SK-N-SH (cell line): ENCODE measurements around the gene HOMER1. TPM values are rescaled to one million over a fixed set of nuclear protein-coding genes. Genes with fewer than 3 reads are reported as not detected.

ENCODE experiments used
- CTCF ChIA-PET: fragments of 300-600, 350-600 bp; formaldehyde crosslinking; extraction: SDS; loops from one replicate; lab custom pipeline; 2021; lab: Yijun Ruan, JAX
- POLR2A ChIA-PET: fragments of 350-600 bp; sonication (Branson Sonifier 250); formaldehyde crosslinking; extraction: SDS; loops from one replicate; lab custom pipeline; 2020; ENCODE audit warnings: antibody characterized with exemption, inconsistent platforms; lab: Yijun Ruan, JAX
- DNase-seq: peaks from one replicate; pipeline ENCODE4 v3.0.0; 2012
- H2AFZ ChIP-seq: fragments of 200-600 bp; sonication (generic); 2 replicates; pipeline ENCODE4 v1.8.1; 2016; ENCODE audit warnings: antibody characterized with exemption, mild to moderate bottlenecking, low read depth
- H3F3A ChIP-seq: fragments of 200-600 bp; sonication (generic); replicated peaks from 2 replicates; pipeline ENCODE3; 2016; ENCODE audit warnings: antibody characterized with exemption, mild to moderate bottlenecking; ENCODE audit not compliant: insufficient read depth
- H3K27ac ChIP-seq, 2 experiments: fragments of 200-500 bp in 1 of 2; fragments of 200-600 bp in 1 of 2; sonication (Bioruptor generic) in 1 of 2; sonication (generic), shearing (Covaris generic) in 1 of 2; 2 replicates each; pipeline versions ENCODE4 v1.5.1 to v1.6.1; 2014 to 2016; ENCODE audit warnings: low read depth in 2 of 2, inconsistent platforms in 1 of 2, low read length in 1 of 2, mild to moderate bottlenecking in 1 of 2, mixed read lengths in 1 of 2
- H3K27me3 ChIP-seq: fragments of 200-600 bp; sonication (generic), shearing (Covaris generic); 2 replicates; pipeline ENCODE4 v1.6.1; 2016; ENCODE audit warnings: mixed run types; ENCODE audit not compliant: insufficient read depth
- H3K36me3 ChIP-seq, 2 experiments: fragments of 200-500 bp in 1 of 2; fragments of 200-600 bp in 1 of 2; sonication (Bioruptor generic) in 1 of 2; sonication (generic) in 1 of 2; replicated peaks in 1 of 2; 2 replicates each; pipeline versions ENCODE3 to v1.5.1; 2014 to 2016; ENCODE audit warnings: low read length in 1 of 2, mild to moderate bottlenecking in 1 of 2; ENCODE audit not compliant: insufficient read depth in 2 of 2, control insufficient read depth in 1 of 2
- H3K4me1 ChIP-seq, 2 experiments: fragments of 200-500 bp in 1 of 2; fragments of 200-600 bp in 1 of 2; sonication (Bioruptor generic) in 1 of 2; sonication (generic), shearing (Covaris generic) in 1 of 2; 2 replicates each; pipeline versions ENCODE4 v1.5.1 to v1.6.1; 2014 to 2016; ENCODE audit warnings: low read depth in 1 of 2, low read length in 1 of 2, mixed run types in 1 of 2; ENCODE audit not compliant: insufficient read depth in 2 of 2, control insufficient read depth in 1 of 2
- H3K4me2 ChIP-seq: fragments of 200-600 bp; sonication (generic), shearing (Covaris generic); 2 replicates; pipeline ENCODE4 v1.6.1; 2017; ENCODE audit warnings: mixed run types
- H3K4me3 ChIP-seq, 2 experiments: fragments of 200-500 bp in 1 of 2; fragments of 200-600 bp in 1 of 2; sonication (Bioruptor generic) in 1 of 2; sonication (generic), shearing (Covaris generic) in 1 of 2; 2 replicates each; pipeline versions ENCODE4 v1.5.1 to v1.8.1; 2014 to 2016; ENCODE audit warnings: low read depth in 2 of 2, inconsistent platforms in 1 of 2, low read length in 1 of 2, mild to moderate bottlenecking in 1 of 2, mixed read lengths in 1 of 2, moderate library complexity in 1 of 2
- H3K79me2 ChIP-seq: fragments of 200-600 bp; sonication (generic); 2 replicates; pipeline ENCODE4 v1.8.1; 2017; ENCODE audit warnings: mild to moderate bottlenecking; ENCODE audit not compliant: insufficient read depth
- H3K9ac ChIP-seq: fragments of 200-600 bp; sonication (generic); 2 replicates; pipeline ENCODE4 v1.6.1; 2017; ENCODE audit warnings: mixed run types
- H3K9me2 ChIP-seq: fragments of 200-600 bp; sonication (generic); 2 replicates; pipeline ENCODE4 v1.6.1; 2017; ENCODE audit warnings: mixed run types
- H3K9me3 ChIP-seq: fragments of 200-600 bp; sonication (generic); 2 replicates; pipeline ENCODE4 v1.6.1; 2017; ENCODE audit warnings: mixed run types, mild to moderate bottlenecking, moderate library complexity
- H4K20me1 ChIP-seq: fragments of 200-600 bp; sonication (generic); 2 replicates; pipeline ENCODE4 v1.6.1; 2017; ENCODE audit warnings: mild to moderate bottlenecking, mixed run types; ENCODE audit not compliant: insufficient read depth
- FOSL2 ChIP-seq: IDR thresholded peaks from 2 replicates; pipeline ENCODE4 v1.4.0; 2012; ENCODE audit warnings: low read depth, mild to moderate bottlenecking, moderate library complexity, borderline replicate concordance
- FOXM1 ChIP-seq: IDR thresholded peaks from 2 replicates; pipeline ENCODE4 v1.4.0; 2012; ENCODE audit warnings: low read depth, mild to moderate bottlenecking
- MAX ChIP-seq: IDR thresholded peaks from 2 replicates; pipeline ENCODE4 v1.4.0; 2012; ENCODE audit warnings: low read depth
- MEF2A ChIP-seq: IDR thresholded peaks from 2 replicates; pipeline ENCODE4 v1.4.0; 2012; ENCODE audit warnings: low read depth, borderline replicate concordance
- MXI1 ChIP-seq: IDR thresholded peaks from 2 replicates; pipeline ENCODE4 v1.6.1; 2012; ENCODE audit warnings: mild to moderate bottlenecking, low read depth, low read length, improper control_type of control experiment
- NFIC ChIP-seq: IDR thresholded peaks from 2 replicates; pipeline ENCODE4 v1.4.0; 2012; ENCODE audit warnings: borderline replicate concordance
- PBX3 ChIP-seq: IDR thresholded peaks from 2 replicates; pipeline ENCODE4; 2012
- RAD21 ChIP-seq: IDR thresholded peaks from 2 replicates; pipeline ENCODE4 v1.6.1; 2012; ENCODE audit warnings: mild to moderate bottlenecking, low read length
- RCOR1 ChIP-seq: fragments of 150-350 bp; IDR thresholded peaks from 2 replicates; pipeline ENCODE4 v1.6.1; 2017; ENCODE audit warnings: antibody characterized with exemption, low read length
- REST ChIP-seq: IDR thresholded peaks from 2 replicates; pipeline ENCODE4 v1.6.1; 2012; ENCODE audit warnings: mild to moderate bottlenecking, low read depth, low read length, moderate library complexity
- RXRA ChIP-seq: IDR thresholded peaks from 2 replicates; pipeline ENCODE4 v1.4.0; 2012; ENCODE audit warnings: low read depth, mild to moderate bottlenecking, borderline replicate concordance
- SIN3A ChIP-seq: IDR thresholded peaks from 2 replicates; pipeline ENCODE4 v1.6.1; 2012; ENCODE audit warnings: low read depth, mild to moderate bottlenecking, low read length, moderate library complexity, borderline replicate concordance
- SMC3 ChIP-seq: IDR thresholded peaks from 2 replicates; pipeline ENCODE4 v1.6.1; 2012; ENCODE audit warnings: low read depth, low read length, improper control_type of control experiment
- TAF1 ChIP-seq: IDR thresholded peaks from 2 replicates; pipeline ENCODE4 v1.6.1; 2012; ENCODE audit warnings: low read depth, mild to moderate bottlenecking, low read length, moderate library complexity, borderline replicate concordance
- TCF12 ChIP-seq: IDR thresholded peaks from 2 replicates; pipeline ENCODE4 v1.4.0; 2012
- YY1 ChIP-seq: IDR thresholded peaks from 2 replicates; pipeline ENCODE4 v1.4.0; 2012; ENCODE audit warnings: low read depth, mild to moderate bottlenecking
- WGBS: methylation state at CpG from one replicate; pipeline ENCODE4 v1.1.6; 2017; ENCODE audit warnings: low lambda C conversion rate; 5-methylcytosine and 5-hydroxymethylcytosine counted together
- polyA plus RNA-seq, 3 experiments: library from polyadenylated mRNA; depleted of rRNA; stranded (reverse); fragments of >200 nt; gene quantifications; 2 replicates each; pipeline ENCODE4 v1.2.3, GENCODE V29; 2012

The HOMER1 gene
- polyA plus RNA-seq, 1 of the 3 experiments (the other 2 are of a cell fraction), result 2.2 TPM

- Histone ChIP-seq H2AFZ (no peak overlapping the region), H3K9me3 (no peaks in the 10 kb centered on the region), H3K9ac (no peak overlapping the region), H3K9me2 (no peaks in the 10 kb centered on the region), H3K4me3 (no peak overlapping the region), H3K4me1 (peaks cover 13 to 22% of the 10 kb centered on the region in 2 experiments; a peak in 3 of 4 replicates), H3K79me2 (peaks cover 51% of the 10 kb centered on the region), H4K20me1 (no peaks in the 10 kb centered on the region), H3F3A (peaks cover 4% of the 10 kb centered on the region), H3K36me3 (no peaks in the 10 kb centered on the region), H3K27ac (no peak overlapping the region)
- ChIA-PET POLR2A (no interaction called here), CTCF (interaction anchor here (0.9 kb wide), 1 partner anchor 43 kb away, joined by 4 read pairs; no protein-coding TSS in a partner anchor)
- no peak for DNase-seq
- TF ChIP-seq MXI1 (no peak), YY1 (no peak), SIN3A (no peak), MEF2A (no peak), TCF12 (no peak), TAF1 (no peak), RAD21 (no peak), SMC3 (no peak), NFIC (no peak), MAX (no peak), FOSL2 (no peak), RCOR1 (no peak), RXRA (no peak)
- TF ChIP-seq, all 33 proteins: peak for 0
- WGBS, result 80% methylated on average over 6 of the region's 6 CpGs
- no peak overlapping the region for H3K4me2 ChIP-seq
- no peaks in the 10 kb centered on the region for H3K27me3 ChIP-seq
Observed at GRCh38 chr5:79507251-79508205, 6.4 kb downstream of the HOMER1 start.

GRCh38 chr5:79505138-79505537 lies 8.8 kb downstream of the HOMER1 start:
- H3K27ac ChIP-seq, result no peak overlapping the region
- no peak overlapping the region for H2AFZ ChIP-seq
- H4K20me1 ChIP-seq, result no peaks in the 10 kb centered on the region
- no peak for TF ChIP-seq FOXM1
- TF ChIP-seq PBX3, result no peak
- TF ChIP-seq SIN3A, result no peak
- no peak for TF ChIP-seq REST
- no peak for TF ChIP-seq MXI1
- no peak for TF ChIP-seq SMC3
- no peaks in the 10 kb centered on the region for H3K9me3 ChIP-seq
- ChIA-PET CTCF (interaction anchor here (1.7 kb wide), 1 partner anchor 372 kb away, joined by 7 read pairs; no protein-coding TSS in a partner anchor), POLR2A (interaction anchor here (0.8 kb wide), 1 partner anchor 9 kb away, joined by 8 read pairs; the partner anchor contains the start of gene HOMER1)
- no peaks in the 10 kb centered on the region for H3K36me3 ChIP-seq
- H3K27me3 ChIP-seq, result no peaks in the 10 kb centered on the region
- no peak overlapping the region for H3K4me2 ChIP-seq
- no peak overlapping the region for H3K9ac ChIP-seq
- H3K79me2 ChIP-seq, result peaks cover 28% of the 10 kb centered on the region
- H3F3A ChIP-seq, result peaks cover 4% of the 10 kb centered on the region
- H3K4me1 ChIP-seq, result peaks cover 2 to 14% of the 10 kb centered on the region in 2 experiments; a peak in 3 of 4 replicates
- 86% methylated on average over 1 of the region's 1 CpG for WGBS
- H3K9me2 ChIP-seq, result no peaks in the 10 kb centered on the region
- no peak for DNase-seq
- no peak overlapping the region for H3K4me3 ChIP-seq
